Tibial nerve (tissue), 4 donors: ENCODE measurements around the gene ENPP6. TPM values are rescaled to one million over a fixed set of nuclear protein-coding genes. Genes with fewer than 3 reads are reported as not detected.

ENCODE experiments used
- DNase-seq, 2 donors: peaks; one replicate each; pipeline ENCODE4 v3.0.0-alpha.2; 2019; ENCODE audit warnings: low spot score in 2 of 2
- H3K27ac ChIP-seq, 4 donors: fragments of 200-600 bp; sonication (generic) in 3 of 4; one replicate each; pipeline ENCODE4 v1.5.1; 2017 to 2019; ENCODE audit warnings: mild to moderate bottlenecking in 1 of 4
- H3K27me3 ChIP-seq, 2 donors: fragments of 200-600 bp; sonication (generic) in 1 of 2; one replicate each; pipeline versions ENCODE4 v1.5.1 to v1.6.0; 2017 to 2019
- H3K36me3 ChIP-seq, 3 donors: fragments of 200-600 bp; sonication (generic); one replicate each; pipeline ENCODE4 v1.5.1; 2018 to 2019
- H3K4me1 ChIP-seq, 4 donors: fragments of 200-600 bp; sonication (generic) in 3 of 4; one replicate each; pipeline ENCODE4 v1.5.1; 2017 to 2019
- H3K4me3 ChIP-seq, 4 donors: fragments of 200-600 bp; sonication (generic) in 3 of 4; one replicate each; pipeline ENCODE4 v1.5.1; 2017 to 2019; ENCODE audit warnings: mild to moderate bottlenecking in 1 of 4, moderate library complexity in 1 of 4
- H3K9me3 ChIP-seq, 4 donors: fragments of 200-600 bp; sonication (generic) in 3 of 4; one replicate each; pipeline ENCODE4 v1.5.1; 2017 to 2019
- EP300 ChIP-seq, 2 donors: sonication (generic); formaldehyde crosslinking; IDR thresholded peaks; one replicate each; pipeline ENCODE4 v1.6.1; 2017; ENCODE audit warnings: antibody characterized with exemption in 2 of 2, mild to moderate bottlenecking in 1 of 2
- POLR2A ChIP-seq, 2 donors: fragments of 450-650 bp; IDR thresholded peaks; one replicate each; pipeline ENCODE4 v1.6.1; 2017; ENCODE audit warnings: antibody characterized with exemption in 2 of 2, mild to moderate bottlenecking in 2 of 2, moderate library complexity in 2 of 2
- WGBS, 2 donors: methylation state at CpG; one replicate each; pipeline ENCODE4 v1.1.5; 2018; 5-methylcytosine and 5-hydroxymethylcytosine counted together
- total RNA-seq, 4 donors: library from RNA; depleted of rRNA; stranded (reverse); fragments of >200 nt; gene quantifications; one replicate each; pipeline ENCODE4 v1.1.0, GENCODE V29; 2016
- TF ChIP-seq, protein P1 (sequence below), 5 experiments: fragments of 200-600 bp in 3 of 5; fragments of 450-650 bp in 2 of 5; sonication (generic) in 3 of 5; IDR thresholded peaks; one replicate each; pipeline ENCODE4 v1.5.1; 2016 to 2019; ENCODE audit warnings: antibody characterized with exemption in 5 of 5, mild to moderate bottlenecking in 3 of 5, moderate library complexity in 2 of 5

The ENPP6 gene
- total RNA-seq, 4 donors from 2014 or later: 12.6 to 42.6 (median 30.3) TPM

DNA sequence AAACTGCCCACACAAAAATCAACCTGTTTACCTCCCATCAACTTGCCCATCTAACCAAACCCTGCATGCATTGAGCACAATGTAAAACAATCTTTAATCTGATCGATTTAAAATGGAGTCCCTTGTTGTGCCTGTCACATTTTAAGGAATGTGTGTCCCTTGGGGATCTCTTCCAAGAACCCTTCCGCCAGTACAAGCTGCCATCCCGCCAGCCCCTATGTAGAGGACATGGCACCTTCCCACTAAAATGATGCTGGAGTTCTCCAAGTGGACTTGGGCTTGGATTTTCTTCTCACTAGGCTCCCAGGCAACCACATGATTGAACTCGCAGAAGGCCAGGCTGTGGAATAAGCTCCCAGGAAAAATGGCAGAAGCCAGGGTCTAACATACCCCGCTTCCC lies 45.8 kb upstream of the ENPP6 start:
- Histone ChIP-seq H3K9me3 (no peaks in the 10 kb centered on the region), H3K36me3 (no peaks in the 10 kb centered on the region), H3K4me3 (no peak overlapping the region), H3K27me3 (no peaks in the 10 kb centered on the region), H3K4me1 (peaks cover 0 to 29% (median 4%) of the 10 kb centered on the region in 4 donors), H3K27ac (no peak overlapping the region)
- no peak for DNase-seq
- no peak for TF ChIP-seq EP300 (IDR thresholded peaks at IDR 0.05)
- 85 to 94% methylated on average over 5 of the region's 5 CpGs for WGBS, 2 donors

DNA sequence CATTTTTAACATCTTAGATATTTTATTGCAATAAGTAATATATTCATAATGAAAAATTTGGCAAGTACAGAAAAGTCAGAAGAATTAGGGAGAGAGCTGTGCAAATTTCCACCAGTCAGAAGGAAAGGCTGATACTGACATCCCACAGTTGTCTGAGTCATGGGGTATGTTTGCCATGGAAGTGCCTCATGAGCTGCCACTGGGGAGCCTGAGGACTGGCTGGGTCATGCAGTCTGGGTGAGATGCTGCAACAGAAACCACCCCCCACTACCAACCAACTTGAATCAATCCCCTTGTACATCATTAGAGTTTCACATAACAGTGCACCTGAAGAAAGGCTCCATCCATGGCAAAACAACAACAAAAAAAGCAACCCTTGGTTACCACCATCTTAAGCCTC lies 45.2 kb upstream of the ENPP6 start:
- H3K36me3 ChIP-seq: no peaks in the 10 kb centered on the region
- no peak overlapping the region for H3K27ac ChIP-seq
- H3K27me3 ChIP-seq: no peaks in the 10 kb centered on the region
- DNase-seq: no peak
- peaks cover 0 to 23% (median 2%) of the 10 kb centered on the region in 4 donors for H3K4me1 ChIP-seq
- no peak overlapping the region for H3K4me3 ChIP-seq
- TF ChIP-seq POLR2A (IDR thresholded peaks at IDR 0.05) (no peak), EP300 (IDR thresholded peaks at IDR 0.05) (no peak)
- TF ChIP-seq, protein P1, sequence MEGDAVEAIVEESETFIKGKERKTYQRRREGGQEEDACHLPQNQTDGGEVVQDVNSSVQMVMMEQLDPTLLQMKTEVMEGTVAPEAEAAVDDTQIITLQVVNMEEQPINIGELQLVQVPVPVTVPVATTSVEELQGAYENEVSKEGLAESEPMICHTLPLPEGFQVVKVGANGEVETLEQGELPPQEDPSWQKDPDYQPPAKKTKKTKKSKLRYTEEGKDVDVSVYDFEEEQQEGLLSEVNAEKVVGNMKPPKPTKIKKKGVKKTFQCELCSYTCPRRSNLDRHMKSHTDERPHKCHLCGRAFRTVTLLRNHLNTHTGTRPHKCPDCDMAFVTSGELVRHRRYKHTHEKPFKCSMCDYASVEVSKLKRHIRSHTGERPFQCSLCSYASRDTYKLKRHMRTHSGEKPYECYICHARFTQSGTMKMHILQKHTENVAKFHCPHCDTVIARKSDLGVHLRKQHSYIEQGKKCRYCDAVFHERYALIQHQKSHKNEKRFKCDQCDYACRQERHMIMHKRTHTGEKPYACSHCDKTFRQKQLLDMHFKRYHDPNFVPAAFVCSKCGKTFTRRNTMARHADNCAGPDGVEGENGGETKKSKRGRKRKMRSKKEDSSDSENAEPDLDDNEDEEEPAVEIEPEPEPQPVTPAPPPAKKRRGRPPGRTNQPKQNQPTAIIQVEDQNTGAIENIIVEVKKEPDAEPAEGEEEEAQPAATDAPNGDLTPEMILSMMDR (IDR thresholded peaks at IDR 0.05): no peak
- H3K9me3 ChIP-seq: no peaks in the 10 kb centered on the region

DNA sequence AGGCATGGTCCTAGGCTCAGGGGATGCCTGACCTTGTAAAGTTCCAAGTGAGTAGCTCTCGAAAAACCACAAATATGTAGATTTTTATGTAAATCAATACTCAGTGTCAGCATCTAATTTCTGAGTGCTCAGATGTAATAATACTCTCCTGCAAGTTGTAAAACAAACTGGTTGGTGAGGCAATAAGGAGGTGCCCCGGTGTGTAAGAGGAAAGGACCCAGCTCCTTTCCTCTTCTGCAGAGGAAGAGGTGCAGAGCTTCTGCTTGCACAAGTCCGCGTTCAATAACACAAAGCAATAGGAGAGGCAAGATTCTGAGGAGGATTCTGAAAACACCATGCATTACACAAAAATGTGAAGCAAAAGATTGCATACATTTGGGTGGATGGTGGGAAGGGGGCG lies 43.6 kb upstream of the ENPP6 start:
- DNase-seq: no peak
- H3K4me1 ChIP-seq: peaks cover 0 to 21% (median 1%) of the 10 kb centered on the region in 4 donors
- H3K27me3 ChIP-seq: no peaks in the 10 kb centered on the region
- no peaks in the 10 kb centered on the region for H3K9me3 ChIP-seq
- no peak overlapping the region for H3K27ac ChIP-seq
- no peak overlapping the region for H3K4me3 ChIP-seq
- TF ChIP-seq POLR2A (IDR thresholded peaks at IDR 0.05) (no peak), EP300 (IDR thresholded peaks at IDR 0.05) (no peak)
- TF ChIP-seq, protein P1 (IDR thresholded peaks at IDR 0.05): no peak
- 77% methylated on average over 5 of the region's 5 CpGs for WGBS, 2 donors
- no peaks in the 10 kb centered on the region for H3K36me3 ChIP-seq

DNA sequence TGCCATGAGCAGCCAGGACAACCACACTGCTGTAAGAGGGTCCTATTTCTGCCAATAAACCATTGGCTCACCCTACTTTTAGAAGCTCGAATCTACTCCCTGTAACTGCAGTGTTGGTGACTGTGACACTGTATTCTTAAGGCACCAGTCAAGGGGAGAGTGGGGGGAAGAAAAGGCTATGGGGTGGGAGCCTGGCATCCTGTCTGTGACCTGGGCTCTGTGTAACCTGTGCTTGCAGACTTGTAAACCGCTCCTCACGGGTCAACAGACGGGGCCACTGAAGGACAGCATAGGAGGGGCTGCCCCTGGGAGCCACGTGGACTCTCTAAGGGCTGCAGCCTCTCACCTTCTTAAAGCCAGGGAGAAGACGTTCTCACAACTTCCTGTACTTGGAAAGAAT lies 42.2 kb upstream of the ENPP6 start:
- TF ChIP-seq, protein P1 (IDR thresholded peaks at IDR 0.05): no peak
- TF ChIP-seq POLR2A (IDR thresholded peaks at IDR 0.05) (no peak), EP300 (IDR thresholded peaks at IDR 0.05) (no peak)
- WGBS, 2 donors: 34 to 47% methylated on average over 6 of the region's 6 CpGs
- no peaks in the 10 kb centered on the region for H3K36me3 ChIP-seq
- H3K27me3 ChIP-seq: no peaks in the 10 kb centered on the region
- no peak overlapping the region for H3K27ac ChIP-seq
- peaks cover 0 to 26% (median 1%) of the 10 kb centered on the region in 4 donors for H3K4me1 ChIP-seq
- H3K9me3 ChIP-seq: no peaks in the 10 kb centered on the region
- no peak overlapping the region for H3K4me3 ChIP-seq
- DNase-seq: no peak

DNA sequence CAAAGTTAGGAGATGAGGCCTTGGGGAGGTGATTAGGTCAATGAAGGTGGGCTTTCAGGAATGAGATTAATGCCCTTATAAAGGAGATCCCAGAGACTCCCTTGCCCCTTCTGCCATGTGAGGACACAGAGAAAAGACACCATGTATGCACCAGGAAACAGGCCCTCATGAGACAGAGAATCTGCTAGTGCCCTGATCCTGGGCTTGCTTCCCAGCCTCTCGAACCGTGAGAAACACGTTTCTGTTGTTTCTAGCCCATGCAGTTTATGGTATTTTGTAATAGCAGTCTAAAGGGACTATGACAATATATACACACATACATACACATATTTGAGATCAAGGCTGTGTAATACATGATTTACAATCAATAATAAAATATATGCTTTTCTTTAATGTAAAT lies 41.4 kb upstream of the ENPP6 start:
- Histone ChIP-seq H3K27ac (no peak overlapping the region), H3K4me1 (peaks cover 0 to 22% (median 0%) of the 10 kb centered on the region in 4 donors), H3K27me3 (no peaks in the 10 kb centered on the region), H3K4me3 (no peak overlapping the region), H3K9me3 (no peaks in the 10 kb centered on the region), H3K36me3 (no peaks in the 10 kb centered on the region)
- WGBS, 2 donors: 79 to 83% methylated on average over 3 of the region's 3 CpGs
- TF ChIP-seq POLR2A (IDR thresholded peaks at IDR 0.05) (no peak), EP300 (IDR thresholded peaks at IDR 0.05) (no peak)
- TF ChIP-seq, protein P1 (IDR thresholded peaks at IDR 0.05): no peak
- DNase-seq: no peak
